Stimulated activated CD4-positive, alpha-beta T cell treated with anti-CD3 and anti-CD28 coated beads, Interleukin-12 subunit alpha, Interleukin-12 subunit beta, amount 100 ng/mL, for 48 hours (primary cell): ENCODE measurements around the gene AK3.
"Not testable (repeated sequence)": the region's sequence is repeated elsewhere in the genome, so short reads cannot be mapped to it uniquely, and the experiment has no call there.

Source experiments
- DNase-seq, 3 donors: peaks; one replicate each; pipeline ENCODE4 v3.0.0-alpha.2; 2020; ENCODE audit warnings: low read depth in 2 of 3, low spot score in 1 of 3

The AK3 gene

GRCh38 chr9:4668604-4669003, 72.4 kb downstream of the AK3 start:
- DNase-seq: no peak

DNA sequence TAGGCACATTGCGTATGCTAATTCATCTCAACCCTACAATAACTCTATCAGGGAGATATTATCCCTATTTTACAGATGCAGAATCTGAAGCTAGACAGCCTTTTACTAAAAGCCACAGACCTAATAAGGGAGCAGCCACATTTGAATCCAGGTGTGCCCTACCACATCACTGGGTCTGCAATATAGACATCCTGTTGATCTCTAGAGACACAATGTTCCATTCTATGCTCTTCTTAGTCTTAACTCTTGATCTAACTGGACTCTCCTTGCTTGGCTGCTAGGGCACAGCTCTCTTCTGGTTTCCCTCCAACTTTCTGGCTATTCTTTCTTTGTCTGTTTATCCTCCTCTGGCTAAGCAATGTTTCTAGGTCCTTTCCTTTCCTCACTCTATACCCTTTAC, 73.3 kb downstream of the AK3 start:
- no peak for DNase-seq

DNA sequence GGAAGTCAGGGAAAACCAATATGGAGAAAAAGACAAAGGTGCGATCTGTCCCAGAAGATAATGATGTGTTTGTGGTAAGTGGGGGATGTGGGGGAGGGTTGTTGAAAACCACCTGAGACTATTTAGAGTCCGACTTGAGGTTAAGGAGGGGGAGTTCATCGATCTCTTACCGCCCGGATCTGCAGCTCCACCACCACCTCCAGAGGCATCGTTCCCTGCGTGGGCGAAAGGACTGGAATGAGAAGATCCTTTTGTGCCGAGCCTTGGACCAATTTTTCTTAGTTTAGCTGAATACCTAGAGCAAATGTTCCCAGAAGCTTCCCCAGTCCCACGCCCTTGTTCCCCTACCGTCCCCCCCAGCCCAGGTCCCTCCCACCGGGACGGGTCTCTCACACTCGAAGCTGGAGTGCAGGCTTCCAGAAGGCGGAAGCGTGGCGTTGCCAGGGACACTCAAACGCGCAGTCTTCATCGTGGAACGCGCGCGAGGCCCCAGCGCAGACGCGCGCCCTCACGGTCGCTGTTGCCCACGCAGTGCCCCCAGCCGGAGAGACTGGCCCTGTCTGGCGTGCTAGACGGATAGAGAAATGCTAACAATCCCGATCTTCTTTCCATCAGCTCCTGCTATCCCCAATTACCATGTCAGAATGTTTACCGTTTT, 74.8 kb downstream of the AK3 start, which contains the start of gene SPATA6L:
Gene SPATA6L (minus strand): TSS at position 439 of the 658 bp plus-strand sequence. CDS start 230 bp downstream, at position 209.
- DNase-seq: peak in 1 of 3 donors; percentile 18

DNA sequence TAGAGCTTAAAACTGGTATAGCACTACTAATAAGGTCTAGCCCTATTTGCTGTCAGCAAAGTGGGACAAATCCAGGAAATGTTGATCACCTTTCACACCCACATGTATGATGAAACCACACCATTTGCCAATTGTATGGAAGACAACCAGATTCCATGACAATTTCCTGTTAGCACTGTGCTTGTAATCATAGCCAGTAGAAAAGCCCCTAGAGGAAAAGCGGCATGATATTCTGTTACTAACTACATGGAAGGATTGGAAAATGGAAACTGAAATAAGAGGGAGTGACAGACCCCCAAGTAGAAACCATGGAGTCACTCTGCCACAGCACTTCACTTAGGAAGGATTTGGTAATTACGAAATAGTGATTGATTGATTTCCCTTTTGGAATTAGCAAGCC, 75.6 kb downstream of the AK3 start:
- no peak for DNase-seq

- DNase-seq: no peak
These were observed 77.0 kb downstream of the AK3 start for GRCh38 chr9:4663956-4664355.

DNA sequence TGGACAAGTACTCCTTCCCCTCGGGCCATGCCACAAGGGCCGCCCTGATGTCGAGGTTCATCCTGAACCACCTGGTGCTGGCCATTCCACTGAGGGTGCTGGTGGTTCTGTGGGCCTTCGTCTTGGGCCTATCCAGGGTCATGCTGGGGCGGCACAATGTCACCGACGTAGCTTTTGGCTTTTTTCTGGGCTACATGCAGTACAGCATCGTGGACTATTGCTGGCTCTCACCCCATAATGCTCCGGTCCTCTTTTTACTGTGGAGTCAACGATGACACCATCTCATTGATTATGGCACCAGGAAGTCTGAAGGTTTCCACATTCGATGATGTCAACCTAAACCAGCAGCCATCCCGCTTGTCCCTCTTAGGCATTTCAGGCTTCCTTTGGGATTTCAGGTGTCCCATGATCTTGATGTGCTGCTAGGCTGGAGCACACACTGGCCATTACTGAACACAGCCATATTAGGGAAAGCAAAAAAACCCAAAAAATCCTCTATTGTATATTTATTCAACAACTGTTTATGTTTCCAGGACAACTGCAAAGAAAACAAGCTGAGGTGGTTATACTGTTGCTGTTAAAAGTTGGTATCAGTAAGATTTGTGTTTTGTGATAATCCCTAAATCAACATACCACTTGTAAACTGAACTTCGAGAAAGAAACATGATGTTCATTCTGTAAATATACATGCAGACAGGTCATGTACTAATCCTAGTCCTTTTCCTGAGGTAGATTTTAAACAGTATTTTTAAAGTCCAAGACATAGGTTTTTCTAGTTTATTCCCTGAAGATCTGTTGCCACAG, 77.8 kb downstream of the AK3 start:
- DNase-seq: no peak

DNA sequence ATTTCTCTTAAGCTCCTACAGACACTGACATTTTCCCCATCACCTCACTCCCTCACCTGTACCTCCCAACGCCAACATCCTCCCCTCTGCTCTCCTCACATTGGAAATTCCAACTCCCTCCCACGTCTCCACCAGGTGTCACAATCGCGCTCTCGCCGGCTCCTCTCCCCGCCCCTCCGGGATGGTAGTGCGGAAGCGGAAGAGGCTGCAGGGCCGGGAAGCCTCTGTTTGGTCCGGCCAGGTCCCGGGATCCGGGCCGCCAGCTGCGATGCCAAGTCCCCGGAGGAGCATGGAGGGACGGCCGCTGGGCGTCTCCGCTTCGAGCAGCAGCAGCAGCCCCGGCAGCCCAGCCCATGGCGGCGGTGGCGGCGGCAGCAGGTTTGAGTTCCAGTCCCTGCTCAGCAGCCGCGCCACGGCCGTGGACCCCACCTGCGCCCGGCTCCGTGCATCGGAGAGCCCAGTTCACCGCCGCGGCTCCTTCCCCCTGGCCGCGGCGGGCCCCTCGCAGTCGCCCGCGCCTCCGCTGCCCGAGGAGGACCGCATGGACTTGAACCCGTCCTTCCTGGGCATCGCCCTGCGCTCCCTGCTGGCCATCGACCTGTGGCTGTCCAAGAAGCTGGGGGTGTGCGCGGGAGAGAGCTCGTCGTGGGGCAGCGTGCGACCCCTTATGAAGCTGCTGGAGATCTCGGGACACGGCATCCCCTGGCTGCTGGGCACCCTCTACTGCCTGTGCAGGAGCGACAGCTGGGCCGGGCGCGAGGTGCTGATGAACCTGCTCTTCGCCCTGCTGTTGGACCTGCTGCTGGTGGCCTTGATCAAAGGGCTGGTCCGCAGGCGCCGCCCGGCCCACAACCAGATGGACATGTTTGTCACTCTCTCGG, 78.7 kb downstream of the AK3 start, which contains the start of gene PLPP6:
Gene PLPP6 (plus strand): TSS at position 187 of the 881 bp plus-strand sequence. CDS start 82 bp downstream, at position 269.
- DNase-seq: peak; percentile 56 to 72 (median 60)

DNA sequence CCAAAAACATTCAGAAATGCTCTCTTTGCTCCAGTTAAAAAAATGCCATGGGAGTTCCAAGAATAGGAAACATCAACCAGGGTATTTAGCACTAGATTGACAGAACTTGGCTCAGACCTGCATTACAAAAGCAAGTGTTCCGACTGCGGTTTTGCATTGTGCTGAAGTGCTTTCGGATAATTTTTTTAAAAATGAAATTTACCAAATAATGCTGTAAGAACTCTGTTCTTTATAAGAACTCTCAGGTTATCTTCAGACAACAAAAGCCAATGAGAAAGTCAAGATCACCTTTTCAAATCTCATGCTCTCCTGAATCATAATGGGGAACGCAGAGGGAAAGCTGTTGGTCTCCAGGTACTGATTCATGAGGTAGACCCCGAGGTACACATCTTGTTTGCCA, 79.4 kb downstream of the AK3 start:
- DNase-seq: no peak

DNA sequence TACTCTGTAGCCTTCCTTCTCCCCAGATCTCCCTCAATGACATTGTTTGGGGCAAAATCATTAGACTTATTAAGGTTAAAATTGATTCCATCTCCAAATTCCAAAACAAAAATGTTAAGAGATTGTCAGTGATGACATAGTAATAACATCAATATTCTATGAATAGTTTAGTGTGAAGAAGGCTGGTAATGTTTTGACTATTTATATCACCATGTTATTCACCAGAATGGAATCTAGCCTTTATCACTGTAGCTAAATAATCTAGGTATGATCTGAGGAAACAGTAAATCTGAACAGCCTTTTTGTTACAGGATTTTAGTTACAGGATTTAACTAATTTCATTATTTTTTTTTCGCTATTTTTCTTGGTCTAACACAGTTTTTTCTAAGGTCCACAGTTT, 79.8 kb downstream of the AK3 start:
- DNase-seq: no peak

- not testable (repeated sequence) for DNase-seq
These were observed 80.3 kb downstream of the AK3 start for GRCh38 chr9:4660665-4661064.
